ENCODE results near the gene ZFPM1.
A peak's percentile ranks its signal among the peaks of the same experiment; 100 is the strongest.

ZFPM1 gene

DNA sequence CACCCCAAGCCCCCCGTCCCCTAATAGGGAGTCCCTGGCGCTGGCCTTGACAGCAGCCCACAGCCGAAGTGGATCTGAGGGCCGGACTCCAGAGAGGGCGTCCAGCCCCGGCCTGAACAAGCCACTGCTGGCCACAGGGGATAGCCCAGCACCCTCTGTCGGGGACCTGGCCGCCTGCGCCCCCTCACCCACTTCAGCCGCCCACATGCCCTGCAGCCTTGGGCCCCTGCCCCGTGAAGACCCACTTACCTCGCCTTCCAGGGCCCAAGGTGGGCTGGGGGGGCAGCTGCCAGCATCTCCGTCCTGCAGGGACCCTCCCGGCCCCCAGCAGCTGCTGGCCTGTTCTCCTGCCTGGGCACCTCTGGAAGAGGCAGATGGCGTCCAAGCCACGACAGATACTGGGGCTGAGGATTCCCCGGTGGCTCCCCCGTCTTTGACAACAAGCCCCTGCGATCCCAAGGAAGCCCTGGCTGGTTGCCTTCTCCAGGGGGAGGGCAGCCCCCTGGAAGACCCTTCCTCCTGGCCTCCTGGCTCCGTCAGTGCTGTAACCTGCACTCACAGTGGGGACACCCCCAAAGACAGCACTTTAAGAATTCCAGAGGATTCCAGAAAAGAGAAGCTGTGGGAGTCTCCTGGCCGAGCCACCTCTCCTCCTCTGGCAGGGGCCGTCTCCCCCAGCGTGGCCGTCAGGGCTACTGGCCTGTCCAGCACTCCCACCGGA, 19.3 kb upstream of the ZFPM1 start:
- no peak for DNase-seq (ENCODE audit: low read depth, low spot score)

DNA sequence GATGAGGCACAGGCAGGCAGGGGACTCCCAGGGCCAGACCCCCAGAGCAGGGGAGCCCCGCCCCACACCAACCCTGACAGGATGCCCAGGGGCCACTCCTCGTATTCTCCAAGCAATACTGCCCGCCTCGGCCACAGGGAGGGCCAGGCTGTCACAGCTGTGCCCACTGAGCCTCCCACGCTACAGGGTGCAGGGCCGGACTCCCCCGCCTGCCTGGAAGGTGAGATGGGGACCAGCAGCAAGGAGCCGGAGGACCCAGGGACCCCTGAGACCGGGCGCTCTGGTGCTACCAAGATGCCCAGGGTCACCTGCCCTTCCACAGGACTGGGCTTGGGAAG, 18.8 kb upstream of the ZFPM1 start:
- no peak for DNase-seq (ENCODE audit: low read depth, low spot score)

DNA sequence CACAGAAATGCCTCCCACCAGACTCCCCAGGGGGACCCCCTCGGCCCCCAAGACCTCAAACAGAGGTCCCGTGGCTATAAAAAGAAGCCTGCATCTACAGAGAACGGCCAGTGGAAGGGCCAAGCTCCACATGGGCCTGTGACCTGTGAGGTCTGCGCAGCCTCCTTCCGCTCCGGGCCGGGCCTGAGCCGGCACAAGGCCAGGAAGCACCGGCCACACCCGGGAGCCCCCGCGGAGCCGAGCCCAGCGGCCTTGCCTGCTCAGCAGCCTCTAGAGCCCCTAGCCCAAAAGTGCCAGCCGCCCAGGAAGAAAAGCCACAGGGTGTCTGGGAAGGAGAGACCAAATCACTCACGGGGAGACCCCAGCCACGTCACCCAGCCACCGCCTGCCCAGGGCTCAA, 18.3 kb upstream of the ZFPM1 start:
- no peak for DNase-seq (ENCODE audit: low read depth, low spot score)

DNA sequence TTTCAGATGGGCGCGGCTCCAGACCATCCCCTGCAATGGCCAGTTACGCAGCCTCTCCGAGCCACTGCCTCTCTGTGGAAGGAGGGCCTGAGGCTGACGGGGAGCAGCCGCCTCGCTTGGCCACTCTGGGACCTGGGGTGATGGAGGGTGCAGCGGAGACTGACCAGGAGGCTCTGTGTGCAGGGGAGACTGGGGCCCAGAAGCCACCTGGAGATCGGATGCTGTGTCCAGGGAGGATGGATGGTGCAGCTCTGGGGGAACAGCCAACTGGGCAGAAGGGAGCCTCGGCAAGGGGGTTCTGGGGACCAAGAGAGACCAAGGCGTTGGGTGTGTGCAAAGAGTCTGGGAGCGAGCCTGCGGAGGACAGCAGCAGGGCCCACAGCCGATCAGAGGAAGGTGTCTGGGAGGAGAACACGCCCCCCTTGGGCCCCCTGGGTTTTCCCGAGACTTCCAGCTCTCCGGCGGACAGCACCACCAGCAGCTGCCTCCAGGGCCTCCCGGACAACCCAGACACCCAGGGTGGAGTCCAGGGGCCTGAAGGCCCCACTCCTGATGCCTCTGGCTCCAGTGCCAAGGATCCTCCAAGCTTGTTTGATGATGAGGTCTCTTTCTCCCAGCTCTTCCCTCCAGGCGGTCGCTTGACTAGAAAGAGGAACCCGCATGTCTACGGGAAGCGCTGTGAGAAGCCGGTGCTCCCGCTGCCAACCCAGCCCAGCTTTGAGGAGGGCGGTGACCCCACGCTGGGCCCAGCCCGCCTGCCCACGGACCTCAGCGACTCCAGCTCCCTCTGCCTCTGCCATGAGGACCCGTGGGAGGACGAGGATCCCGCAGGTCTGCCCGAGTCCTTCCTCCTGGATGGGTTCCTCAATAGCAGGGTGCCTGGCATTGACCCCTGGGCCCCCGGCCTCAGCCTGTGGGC, 17.4 kb upstream of the ZFPM1 start:
- no peak for DNase-seq (ENCODE audit: low read depth, low spot score)

DNA sequence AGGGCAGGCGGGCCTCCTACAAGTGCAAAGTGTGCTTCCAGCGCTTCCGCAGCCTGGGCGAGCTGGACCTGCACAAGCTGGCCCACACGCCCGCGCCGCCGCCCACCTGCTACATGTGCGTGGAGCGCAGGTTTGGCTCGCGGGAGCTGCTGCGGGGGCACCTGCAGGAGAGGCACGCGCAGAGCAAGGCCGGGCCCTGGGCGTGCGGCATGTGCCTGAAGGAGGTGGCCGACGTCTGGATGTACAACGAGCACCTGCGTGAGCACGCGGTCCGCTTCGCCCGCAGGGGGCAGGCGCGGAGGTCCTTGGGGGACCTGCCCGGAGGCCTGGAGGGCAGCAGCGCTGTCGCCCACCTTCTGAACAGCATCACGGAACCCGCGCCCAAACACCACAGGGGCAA, 16.3 kb upstream of the ZFPM1 start:
- DNase-seq (ENCODE audit: low read depth, low spot score): no peak

DNA sequence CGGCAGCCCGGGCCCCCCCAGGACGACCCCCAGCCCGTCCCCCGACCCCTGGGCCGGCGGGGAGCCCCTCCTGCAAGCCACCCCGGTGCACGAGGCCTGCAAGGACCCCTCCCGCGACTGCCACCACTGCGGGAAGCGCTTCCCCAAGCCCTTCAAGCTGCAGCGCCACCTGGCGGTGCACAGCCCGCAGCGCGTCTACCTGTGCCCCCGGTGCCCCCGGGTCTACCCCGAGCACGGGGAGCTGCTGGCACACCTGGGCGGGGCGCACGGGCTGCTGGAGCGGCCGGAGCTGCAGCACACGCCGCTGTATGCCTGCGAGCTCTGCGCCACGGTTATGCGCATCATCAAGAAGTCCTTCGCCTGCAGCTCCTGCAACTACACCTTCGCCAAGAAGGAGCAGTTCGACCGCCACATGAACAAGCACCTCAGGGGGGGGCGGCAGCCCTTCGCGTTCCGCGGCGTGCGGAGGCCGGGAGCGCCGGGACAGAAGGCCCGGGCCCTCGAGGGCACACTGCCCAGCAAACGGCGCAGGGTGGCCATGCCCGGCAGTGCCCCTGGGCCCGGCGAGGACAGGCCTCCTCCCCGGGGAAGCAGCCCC, 15.6 kb upstream of the ZFPM1 start:
- peak; percentile 49 for DNase-seq (ENCODE audit: low read depth, low spot score)

DNA sequence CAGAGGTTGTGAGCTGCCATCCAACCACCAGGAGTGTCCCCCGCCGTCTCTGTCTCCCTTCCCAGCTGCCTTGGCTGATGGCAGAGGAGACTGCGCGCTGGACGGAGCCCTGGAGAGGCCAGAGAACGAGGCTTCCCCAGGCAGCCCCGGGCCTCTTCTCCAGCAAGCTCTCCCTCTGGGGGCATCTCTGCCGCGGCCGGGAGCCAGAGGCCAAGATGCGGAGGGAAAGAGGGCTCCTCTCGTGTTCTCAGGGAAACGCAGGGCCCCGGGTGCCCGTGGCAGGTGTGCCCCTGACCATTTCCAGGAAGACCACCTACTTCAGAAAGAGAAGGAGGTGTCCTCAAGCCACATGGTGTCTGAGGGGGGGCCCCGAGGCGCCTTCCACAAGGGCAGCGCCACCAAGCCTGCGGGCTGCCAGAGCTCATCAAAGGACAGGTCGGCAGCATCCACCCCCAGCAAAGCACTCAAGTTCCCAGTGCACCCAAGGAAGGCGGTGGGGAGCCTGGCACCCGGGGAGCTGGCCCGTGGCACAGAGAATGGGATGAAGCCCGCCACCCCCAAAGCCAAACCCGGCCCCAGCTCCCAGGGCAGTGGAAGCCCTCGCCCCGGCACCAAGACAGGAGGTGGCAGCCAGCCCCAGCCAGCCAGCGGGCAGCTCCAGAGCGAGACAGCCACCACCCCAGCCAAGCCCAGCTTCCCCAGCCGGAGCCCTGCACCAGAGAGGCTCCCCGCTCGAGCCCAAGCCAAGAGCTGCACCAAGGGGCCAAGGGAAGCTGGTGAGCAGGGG, 14.8 kb upstream of the ZFPM1 start:
- DNase-seq (ENCODE audit: low read depth, low spot score): no peak

DNA sequence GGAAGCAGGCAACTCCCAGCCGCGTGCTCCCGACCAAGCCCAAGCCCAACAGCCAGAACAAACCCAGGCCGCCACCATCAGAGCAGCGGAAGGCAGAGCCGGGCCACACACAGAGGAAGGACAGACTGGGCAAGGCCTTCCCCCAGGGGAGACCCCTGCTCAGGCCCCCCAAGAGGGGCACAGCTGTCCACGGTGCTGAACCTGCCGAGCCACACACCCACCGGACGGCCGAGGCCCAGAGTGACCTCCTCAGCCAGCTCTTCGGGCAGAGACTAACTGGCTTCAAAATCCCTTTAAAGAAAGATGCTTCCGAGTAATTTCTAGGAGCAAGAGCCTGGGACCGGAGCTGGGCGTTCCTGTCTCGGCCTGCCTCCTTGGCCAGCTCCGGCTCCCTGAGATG, 14.1 kb upstream of the ZFPM1 start:
- no peak for DNase-seq (ENCODE audit: low read depth, low spot score)

DNA sequence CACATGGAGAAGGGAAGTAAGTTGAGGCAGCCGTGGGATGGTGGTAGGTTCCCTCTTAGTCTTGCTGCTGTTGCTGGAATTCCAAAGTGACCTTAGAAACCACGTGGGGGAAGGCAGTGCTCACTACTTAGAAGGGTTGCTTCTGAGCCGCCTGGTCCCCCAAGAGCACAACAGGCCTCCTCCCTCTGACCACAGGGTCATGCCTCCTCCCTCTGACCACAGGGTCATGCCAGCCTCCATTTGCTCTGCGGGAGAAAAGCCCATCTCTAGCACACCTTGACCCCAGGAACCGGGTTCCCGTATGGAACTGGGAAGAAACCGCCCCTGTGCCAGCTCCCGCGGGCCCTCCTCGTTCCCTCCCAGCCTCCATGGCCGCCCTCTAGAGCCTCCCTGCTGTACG, 13.4 kb upstream of the ZFPM1 start:
- DNase-seq (ENCODE audit: low read depth, low spot score): no peak

DNA sequence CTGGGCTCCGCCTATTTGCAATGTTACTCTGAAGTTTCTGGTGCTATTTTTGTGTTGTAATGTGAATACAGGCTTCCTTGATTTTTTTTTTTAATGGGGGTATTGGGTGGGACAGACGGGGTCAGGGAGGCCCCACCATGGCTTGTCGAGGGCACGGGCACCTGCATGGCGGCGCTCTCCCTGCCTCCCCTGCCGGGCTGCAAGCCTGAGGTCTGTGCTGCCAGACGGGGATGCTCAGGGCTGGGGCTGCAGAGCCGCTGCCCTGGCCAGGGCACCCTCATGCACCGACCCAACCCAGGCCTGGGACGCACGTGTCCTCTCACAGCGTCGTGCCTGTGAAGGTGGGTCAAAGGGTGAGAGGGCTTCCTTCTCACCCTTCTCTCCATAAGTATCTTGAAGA, 13.0 kb upstream of the ZFPM1 start:
- DNase-seq (ENCODE audit: low read depth, low spot score): no peak

DNA sequence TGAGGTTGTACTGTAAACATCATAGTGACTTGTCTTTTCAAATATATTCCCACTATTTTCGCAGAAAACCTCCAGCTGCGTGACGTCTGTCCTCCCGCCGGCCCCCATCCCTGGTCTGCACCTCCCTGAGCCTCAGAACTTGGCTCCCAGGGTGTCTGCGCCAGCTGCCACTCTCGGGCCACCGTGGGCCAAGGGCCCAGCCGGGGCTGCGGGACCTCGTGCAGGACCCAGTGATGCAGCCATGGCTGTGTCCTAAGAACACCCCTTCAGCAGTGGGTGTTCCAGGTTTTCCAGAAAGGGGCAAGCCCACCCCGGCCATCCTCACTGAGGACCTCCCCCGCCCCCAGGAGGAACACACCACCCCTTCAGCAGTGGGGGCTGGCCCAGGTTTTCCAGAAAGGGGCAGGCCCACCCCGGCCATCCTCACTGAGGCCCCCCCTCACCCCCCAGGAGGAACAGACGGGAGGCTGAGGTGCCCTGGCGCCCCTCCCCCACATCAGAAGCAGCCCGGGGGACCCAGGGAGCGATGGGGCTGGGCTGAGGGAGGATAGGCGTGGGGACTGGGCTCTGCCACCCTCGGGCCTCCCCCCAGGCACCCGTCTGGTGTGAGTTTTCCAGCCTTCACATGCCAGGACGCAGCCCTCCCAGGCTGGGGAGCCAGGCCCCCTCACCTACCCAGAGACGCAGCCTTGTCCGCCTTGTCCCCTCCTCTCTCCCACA, 12.2 kb upstream of the ZFPM1 start:
- no peak for DNase-seq (ENCODE audit: low read depth, low spot score)

DNA sequence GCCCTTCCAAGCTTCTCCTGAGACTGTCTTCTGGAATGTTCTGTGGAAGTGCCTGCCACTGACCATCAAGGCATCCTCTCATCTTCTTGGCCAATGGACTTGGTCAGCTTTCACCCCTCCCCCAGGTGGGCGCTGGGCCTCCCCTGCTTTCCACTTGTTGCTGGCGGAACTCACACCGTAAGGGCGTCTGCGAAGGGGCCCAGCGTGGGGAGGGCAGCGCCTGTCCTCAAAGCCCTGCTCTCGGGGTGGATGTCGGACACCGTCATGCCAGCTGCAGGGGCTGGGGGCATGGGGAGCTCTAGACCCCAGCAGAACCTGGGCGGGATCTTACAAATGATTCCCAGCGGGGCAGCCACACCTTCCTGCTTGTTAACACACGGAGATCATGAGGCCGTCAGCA, 11.6 kb upstream of the ZFPM1 start:
- DNase-seq (ENCODE audit: low read depth, low spot score): no peak

DNA sequence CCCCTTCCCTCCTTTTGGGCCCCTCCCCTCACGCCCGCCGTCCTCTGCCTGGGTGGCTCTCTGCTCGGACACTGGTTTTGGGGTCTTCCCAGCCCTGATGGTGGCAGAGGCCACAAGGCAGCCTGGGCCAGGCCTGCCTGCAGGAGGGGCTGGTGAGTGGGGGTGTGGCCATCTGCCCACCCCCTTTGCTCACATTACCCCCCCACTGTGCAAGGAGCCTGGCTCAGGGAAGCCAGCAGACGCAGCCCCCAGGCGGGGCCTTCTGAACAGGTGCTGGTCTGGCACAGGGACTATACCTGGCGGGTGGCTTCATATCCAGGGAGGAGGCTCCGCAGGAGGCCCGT, 10.7 kb upstream of the ZFPM1 start:
- DNase-seq (ENCODE audit: low read depth, low spot score): no peak

DNA sequence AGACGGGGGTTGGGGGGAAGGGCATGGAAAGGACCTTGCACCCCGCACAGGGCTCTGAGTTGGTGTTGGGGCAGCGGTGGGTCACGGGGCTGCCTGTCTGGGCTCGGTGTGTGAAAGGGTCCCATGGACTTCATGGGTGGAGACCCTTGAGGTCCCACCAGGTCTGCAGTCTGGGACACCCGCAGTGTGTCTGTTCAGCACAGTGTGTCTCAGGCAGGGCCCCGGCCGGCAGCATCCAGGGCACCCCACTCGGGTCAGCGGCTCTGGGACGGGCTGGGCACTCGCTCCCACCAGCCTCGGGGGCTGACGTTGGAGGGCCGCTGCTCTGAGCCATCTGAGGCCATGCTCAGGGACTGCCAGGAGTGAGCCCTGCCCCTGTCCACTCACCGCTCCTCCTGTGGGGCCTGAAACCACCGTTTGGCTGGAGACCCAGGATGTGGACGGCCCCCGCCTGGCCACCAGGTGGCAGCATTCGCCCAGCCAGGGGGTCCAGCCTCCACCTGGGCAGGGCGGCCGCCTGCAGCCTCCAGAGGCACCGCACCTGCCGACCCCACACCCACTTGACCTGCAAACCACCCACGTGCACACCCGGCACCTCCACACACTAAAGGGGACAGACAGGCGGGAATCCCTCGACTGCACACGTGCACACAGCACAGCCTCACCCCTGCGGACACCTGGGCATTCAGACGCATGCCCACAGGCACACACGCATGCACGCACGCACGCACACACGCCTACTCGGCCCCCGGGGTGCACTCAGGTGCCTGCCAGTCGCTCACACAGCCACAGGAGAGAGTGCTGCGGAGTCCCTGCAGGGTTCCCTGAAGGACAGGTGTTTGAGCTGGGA, 10.1 kb upstream of the ZFPM1 start:
- DNase-seq (ENCODE audit: low read depth, low spot score): peak; percentile 48

DNA sequence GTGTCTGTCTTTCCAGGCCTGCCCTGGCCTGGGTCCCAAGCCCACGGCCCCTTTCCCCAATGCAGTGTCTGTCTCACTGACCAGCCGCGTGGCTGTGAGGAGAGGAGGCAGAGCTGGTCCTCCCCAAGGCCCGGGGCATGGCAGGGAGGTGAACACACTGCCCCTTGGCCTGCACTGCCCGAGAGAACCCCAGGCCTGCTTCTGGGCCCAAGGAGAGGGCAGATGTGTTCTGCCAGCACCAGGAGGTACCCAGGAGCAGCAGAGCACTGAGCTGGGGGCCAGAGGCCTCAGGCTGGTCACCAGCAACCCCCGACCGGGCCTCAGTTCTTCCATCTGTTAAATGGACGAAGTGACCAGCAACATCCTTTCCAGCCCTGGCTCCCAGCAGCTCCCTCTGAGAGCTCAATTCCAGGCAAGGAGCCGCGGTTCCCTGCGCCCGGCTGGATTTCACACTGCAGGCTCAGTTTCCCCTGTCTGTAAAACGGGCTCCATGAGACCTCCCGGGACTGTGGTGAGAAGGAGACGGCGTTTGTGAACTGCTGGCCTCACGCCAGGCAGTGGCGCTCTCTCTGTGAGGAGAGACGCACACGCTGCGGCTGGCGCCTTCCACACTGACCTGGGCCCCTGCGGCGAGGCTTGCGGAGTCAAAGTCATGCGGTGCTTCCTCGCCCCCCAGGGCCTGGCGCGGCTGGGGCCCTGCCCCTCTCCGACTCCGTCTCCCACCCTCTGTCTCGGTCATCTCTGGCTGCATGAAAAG, 8.1 kb upstream of the ZFPM1 start:
- DNase-seq (ENCODE audit: low read depth, low spot score): no peak

DNA sequence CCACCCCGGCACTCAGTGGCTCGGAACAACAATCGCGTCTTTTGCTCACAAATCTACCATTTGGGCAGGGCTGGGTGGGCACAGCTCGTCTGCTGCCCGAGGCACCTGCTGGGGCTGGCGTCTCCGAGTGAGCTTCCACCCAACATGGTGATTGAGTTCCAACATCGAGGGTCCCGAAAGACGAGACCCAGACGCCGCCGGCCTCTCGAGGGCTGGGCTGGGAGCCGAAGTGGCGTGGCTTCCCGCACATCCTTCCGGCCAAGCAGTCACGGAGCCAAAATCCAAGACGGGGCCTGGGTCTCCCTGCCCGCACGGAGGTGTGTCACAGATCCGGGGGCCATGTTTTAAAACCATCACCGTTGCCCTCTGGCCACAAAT, 7.5 kb upstream of the ZFPM1 start:
- no peak for DNase-seq (ENCODE audit: low read depth, low spot score)

DNA sequence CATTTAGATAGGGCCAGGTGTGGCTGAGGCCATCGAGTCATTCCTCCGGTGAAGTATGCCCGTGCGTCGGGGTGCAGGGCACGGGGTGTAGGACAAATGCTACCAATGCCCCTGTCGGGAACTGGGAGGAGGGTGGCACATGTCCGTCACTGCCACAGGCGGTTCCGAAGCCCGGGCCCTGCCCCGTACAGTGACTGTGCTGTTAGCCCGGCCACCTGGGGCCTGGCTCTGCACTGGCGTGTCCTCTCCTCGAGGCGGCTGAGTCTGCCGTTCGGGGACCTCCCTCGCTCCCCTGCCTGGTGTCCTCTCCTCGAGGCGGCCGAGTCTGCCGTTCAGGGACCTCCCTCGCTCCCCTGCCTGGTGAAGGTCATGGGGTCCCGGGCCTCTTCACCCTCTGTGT, 7.0 kb upstream of the ZFPM1 start:
- no peak for DNase-seq (ENCODE audit: low read depth, low spot score)

DNA sequence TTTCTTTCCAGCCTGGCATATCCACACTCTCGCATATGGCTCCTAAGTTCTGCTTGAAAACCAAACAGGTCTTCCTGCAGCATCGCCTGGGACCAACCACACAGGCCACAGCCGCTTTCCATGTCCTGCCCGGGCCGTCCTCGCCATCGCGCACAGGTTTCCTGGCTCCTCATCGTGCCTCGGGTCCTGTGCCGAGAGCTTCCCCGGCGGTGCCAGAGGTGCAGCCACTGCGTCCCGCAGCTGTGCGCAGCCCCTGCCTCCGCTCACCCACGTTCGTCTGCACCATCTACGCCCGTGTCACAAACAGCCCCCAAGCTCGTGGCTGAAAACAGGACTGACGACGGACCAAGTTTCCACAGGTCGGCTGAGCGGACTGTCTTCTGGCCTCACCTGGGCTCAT, 6.3 kb upstream of the ZFPM1 start:
- DNase-seq (ENCODE audit: low read depth, low spot score): no peak

DNA sequence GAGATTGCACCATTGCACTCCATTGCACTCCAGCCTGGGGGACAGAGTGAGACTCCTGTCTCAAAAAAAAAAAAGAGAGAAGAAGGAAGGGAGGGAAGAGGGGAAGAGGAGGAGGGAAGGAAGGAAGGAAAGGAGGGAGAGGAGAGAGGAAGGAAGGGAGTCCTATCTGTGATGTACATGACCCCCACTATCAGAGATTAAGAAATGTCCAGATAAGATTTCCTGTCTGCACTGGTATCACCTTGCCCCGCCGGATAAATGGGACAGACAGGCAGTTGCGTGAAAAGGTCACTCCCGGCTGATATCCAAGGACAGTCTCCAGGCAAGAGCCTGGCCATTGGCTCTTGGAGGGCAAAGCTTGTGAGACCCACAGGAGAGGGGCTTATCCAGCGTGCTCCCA, 5.2 kb upstream of the ZFPM1 start:
- no peak for DNase-seq (ENCODE audit: low read depth, low spot score)

Data from activated naive CD8-positive, alpha-beta T cell treated with anti-CD3 and anti-CD28 coated beads, Interleukin-2, amount 50 U/mL, for 16 hours (primary cell).